Upper lobe of left lung (tissue), 4 donors: ENCODE results near the gene WFDC10B.
"Not testable (repeated sequence)": the region's sequence is repeated elsewhere in the genome, so short reads cannot be mapped to it uniquely, and the experiment has no call there.

Source experiments
- CTCF ChIP-seq, 6 experiments: fragments of 450-650 bp in 4 of 6; fragments of 200-600 bp in 2 of 6; sonication (generic) in 2 of 6; IDR thresholded peaks; one replicate each; pipeline ENCODE4 v1.5.1; 2016 to 2019; ENCODE audit warnings: antibody characterized with exemption in 6 of 6
- EP300 ChIP-seq, 4 donors: sonication (generic); formaldehyde crosslinking; IDR thresholded peaks; one replicate each; pipeline ENCODE4 v1.5.1; 2017; ENCODE audit warnings: antibody characterized with exemption in 4 of 4, control low read depth in 2 of 4
- POLR2A ChIP-seq, 4 donors: fragments of 450-650 bp; IDR thresholded peaks; one replicate each; pipeline ENCODE4 v1.5.1; 2016 to 2017; ENCODE audit warnings: antibody characterized with exemption in 4 of 4, mild to moderate bottlenecking in 2 of 4
- POLR2AphosphoS5 ChIP-seq, 2 donors: sonication (generic); formaldehyde crosslinking; IDR thresholded peaks; one replicate each; pipeline ENCODE4 v1.5.1; 2017; ENCODE audit warnings: antibody characterized with exemption in 2 of 2

GRCh38 chr20:45657038-45657437, 47.8 kb downstream of the WFDC10B start:
- TF ChIP-seq CTCF, POLR2A, EP300, POLR2AphosphoS5 (IDR thresholded peaks at IDR 0.05): not testable (repeated sequence)
